Measurements from ENCODE around the gene KLHDC7A. TPM values are rescaled to one million over a fixed set of nuclear protein-coding genes. Genes with fewer than 3 reads are reported as not detected.

KLHDC7A gene
- polyA plus RNA-seq, 1 donor from 2014 or later, result 0.04 TPM

DNA sequence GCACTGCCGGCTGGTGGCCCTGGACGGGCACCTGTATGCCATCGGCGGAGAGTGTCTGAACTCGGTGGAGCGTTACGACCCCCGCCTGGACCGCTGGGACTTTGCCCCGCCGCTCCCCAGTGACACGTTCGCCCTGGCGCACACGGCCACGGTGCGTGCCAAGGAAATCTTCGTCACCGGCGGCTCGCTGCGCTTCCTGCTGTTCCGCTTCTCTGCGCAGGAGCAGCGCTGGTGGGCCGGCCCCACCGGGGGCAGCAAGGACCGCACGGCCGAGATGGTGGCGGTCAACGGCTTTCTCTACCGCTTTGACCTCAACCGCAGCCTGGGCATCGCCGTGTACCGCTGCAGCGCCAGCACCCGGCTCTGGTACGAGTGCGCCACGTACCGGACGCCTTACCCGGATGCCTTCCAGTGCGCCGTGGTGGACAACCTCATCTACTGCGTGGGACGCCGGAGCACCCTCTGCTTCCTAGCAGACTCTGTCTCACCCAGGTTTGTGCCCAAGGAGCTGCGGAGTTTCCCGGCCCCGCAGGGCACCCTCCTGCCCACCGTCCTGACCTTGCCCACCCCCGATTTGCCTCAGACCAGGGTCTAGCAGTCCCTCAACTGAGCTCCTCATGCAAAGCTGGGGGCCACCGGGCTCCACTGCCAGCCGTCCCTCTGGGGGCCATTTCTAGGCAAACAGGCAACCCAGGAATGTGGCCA is 2.1 kb downstream of the KLHDC7A start:
- no peaks in the 10 kb centered on the region for H3K9me2 ChIP-seq (ENCODE audit: insufficient read depth, low read length)
- H3K27me3 ChIP-seq (ENCODE audit: insufficient read depth, low read depth, low read length), result no peaks in the 10 kb centered on the region
- H3K9ac ChIP-seq (ENCODE audit: low read length), result no peak overlapping the region
- H3K79me2 ChIP-seq (replicated peaks; ENCODE audit: insufficient read depth, low read length), result no peaks in the 10 kb centered on the region
- no peaks in the 10 kb centered on the region for H4K20me1 ChIP-seq (ENCODE audit: insufficient read depth)
- H3K4me3 ChIP-seq (ENCODE audit: low read length), result no peak overlapping the region
- no peaks in the 10 kb centered on the region for H3K9me3 ChIP-seq (ENCODE audit: low read length)
- no peaks in the 10 kb centered on the region for H3F3A ChIP-seq (ENCODE audit: insufficient read depth, low read length, poor library complexity, severe bottlenecking)
- no peak overlapping the region for H3K27ac ChIP-seq (ENCODE audit: low read length)
- TF ChIP-seq MXI1 (conservative IDR thresholded peaks at IDR 0.05; ENCODE audit: poor library complexity, severe bottlenecking) (no peak), TAF1 (IDR thresholded peaks at IDR 0.05; ENCODE audit: low read depth) (no peak), POLR2AphosphoS5 (IDR thresholded peaks at IDR 0.05) (no peak)
- no peak overlapping the region for H2AFZ ChIP-seq (ENCODE audit: low read depth, low read length)
- H3K4me2 ChIP-seq (ENCODE audit: low read length), result no peak overlapping the region
- H3K36me3 ChIP-seq (ENCODE audit: insufficient read depth, low read length), result no peaks in the 10 kb centered on the region

DNA sequence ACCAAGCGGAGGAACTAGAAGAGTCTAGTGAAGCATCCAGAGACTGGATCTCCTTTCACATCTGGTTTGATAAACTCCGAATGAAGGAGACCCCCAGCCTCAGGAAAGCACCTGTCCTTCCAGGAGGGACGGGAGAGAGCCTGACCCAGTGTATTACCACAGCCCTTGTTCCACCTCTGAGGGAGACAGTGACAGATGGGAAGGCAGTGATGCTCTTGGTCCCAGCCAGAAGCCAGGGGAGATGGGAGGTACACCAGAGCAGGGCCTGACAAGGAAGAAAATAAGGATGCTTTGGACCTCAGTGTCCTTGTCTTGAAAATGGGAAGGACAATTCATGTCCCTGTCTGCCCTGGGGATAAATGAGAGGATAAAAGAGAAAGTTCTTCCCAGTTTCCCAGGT is 3.5 kb downstream of the KLHDC7A start:
- no peak overlapping the region for H2AFZ ChIP-seq (ENCODE audit: low read depth, low read length)
- no peaks in the 10 kb centered on the region for H3K27me3 ChIP-seq (ENCODE audit: insufficient read depth, low read depth, low read length)
- H3K9me2 ChIP-seq (ENCODE audit: insufficient read depth, low read length), result no peaks in the 10 kb centered on the region
- H3K9me3 ChIP-seq (ENCODE audit: low read length), result no peaks in the 10 kb centered on the region
- H3K9ac ChIP-seq (ENCODE audit: low read length), result no peak overlapping the region
- H3K27ac ChIP-seq (ENCODE audit: low read length), result no peak overlapping the region
- H3F3A ChIP-seq (ENCODE audit: insufficient read depth, low read length, poor library complexity, severe bottlenecking), result no peaks in the 10 kb centered on the region
- H3K4me2 ChIP-seq (ENCODE audit: low read length), result no peak overlapping the region
- TF ChIP-seq SMC3 (conservative IDR thresholded peaks at IDR 0.05; ENCODE audit: poor library complexity), result no peak
- TF ChIP-seq RAD21 (conservative IDR thresholded peaks at IDR 0.05), result no peak
- TF ChIP-seq EP300 (conservative IDR thresholded peaks at IDR 0.05; ENCODE audit: poor library complexity, severe bottlenecking), result no peak
- no peak for TF ChIP-seq TAF1 (IDR thresholded peaks at IDR 0.05; ENCODE audit: low read depth)
- TF ChIP-seq, protein P1, sequence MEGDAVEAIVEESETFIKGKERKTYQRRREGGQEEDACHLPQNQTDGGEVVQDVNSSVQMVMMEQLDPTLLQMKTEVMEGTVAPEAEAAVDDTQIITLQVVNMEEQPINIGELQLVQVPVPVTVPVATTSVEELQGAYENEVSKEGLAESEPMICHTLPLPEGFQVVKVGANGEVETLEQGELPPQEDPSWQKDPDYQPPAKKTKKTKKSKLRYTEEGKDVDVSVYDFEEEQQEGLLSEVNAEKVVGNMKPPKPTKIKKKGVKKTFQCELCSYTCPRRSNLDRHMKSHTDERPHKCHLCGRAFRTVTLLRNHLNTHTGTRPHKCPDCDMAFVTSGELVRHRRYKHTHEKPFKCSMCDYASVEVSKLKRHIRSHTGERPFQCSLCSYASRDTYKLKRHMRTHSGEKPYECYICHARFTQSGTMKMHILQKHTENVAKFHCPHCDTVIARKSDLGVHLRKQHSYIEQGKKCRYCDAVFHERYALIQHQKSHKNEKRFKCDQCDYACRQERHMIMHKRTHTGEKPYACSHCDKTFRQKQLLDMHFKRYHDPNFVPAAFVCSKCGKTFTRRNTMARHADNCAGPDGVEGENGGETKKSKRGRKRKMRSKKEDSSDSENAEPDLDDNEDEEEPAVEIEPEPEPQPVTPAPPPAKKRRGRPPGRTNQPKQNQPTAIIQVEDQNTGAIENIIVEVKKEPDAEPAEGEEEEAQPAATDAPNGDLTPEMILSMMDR (IDR thresholded peaks at IDR 0.05; ENCODE audit: poor library complexity, severe bottlenecking), result no peak
- TF ChIP-seq EZH2 (IDR thresholded peaks at IDR 0.05; ENCODE audit: borderline replicate concordance, insufficient read depth, low read length, poor library complexity, severe bottlenecking), result no peak
- TF ChIP-seq, protein P2, sequence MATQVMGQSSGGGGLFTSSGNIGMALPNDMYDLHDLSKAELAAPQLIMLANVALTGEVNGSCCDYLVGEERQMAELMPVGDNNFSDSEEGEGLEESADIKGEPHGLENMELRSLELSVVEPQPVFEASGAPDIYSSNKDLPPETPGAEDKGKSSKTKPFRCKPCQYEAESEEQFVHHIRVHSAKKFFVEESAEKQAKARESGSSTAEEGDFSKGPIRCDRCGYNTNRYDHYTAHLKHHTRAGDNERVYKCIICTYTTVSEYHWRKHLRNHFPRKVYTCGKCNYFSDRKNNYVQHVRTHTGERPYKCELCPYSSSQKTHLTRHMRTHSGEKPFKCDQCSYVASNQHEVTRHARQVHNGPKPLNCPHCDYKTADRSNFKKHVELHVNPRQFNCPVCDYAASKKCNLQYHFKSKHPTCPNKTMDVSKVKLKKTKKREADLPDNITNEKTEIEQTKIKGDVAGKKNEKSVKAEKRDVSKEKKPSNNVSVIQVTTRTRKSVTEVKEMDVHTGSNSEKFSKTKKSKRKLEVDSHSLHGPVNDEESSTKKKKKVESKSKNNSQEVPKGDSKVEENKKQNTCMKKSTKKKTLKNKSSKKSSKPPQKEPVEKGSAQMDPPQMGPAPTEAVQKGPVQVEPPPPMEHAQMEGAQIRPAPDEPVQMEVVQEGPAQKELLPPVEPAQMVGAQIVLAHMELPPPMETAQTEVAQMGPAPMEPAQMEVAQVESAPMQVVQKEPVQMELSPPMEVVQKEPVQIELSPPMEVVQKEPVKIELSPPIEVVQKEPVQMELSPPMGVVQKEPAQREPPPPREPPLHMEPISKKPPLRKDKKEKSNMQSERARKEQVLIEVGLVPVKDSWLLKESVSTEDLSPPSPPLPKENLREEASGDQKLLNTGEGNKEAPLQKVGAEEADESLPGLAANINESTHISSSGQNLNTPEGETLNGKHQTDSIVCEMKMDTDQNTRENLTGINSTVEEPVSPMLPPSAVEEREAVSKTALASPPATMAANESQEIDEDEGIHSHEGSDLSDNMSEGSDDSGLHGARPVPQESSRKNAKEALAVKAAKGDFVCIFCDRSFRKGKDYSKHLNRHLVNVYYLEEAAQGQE (IDR thresholded peaks at IDR 0.05; ENCODE audit: borderline replicate concordance), result no peak
- no peak for TF ChIP-seq POLR2AphosphoS5 (IDR thresholded peaks at IDR 0.05)
- TF ChIP-seq MXI1 (conservative IDR thresholded peaks at IDR 0.05; ENCODE audit: poor library complexity, severe bottlenecking), result no peak
- H3K36me3 ChIP-seq (ENCODE audit: insufficient read depth, low read length), result no peaks in the 10 kb centered on the region
- no peaks in the 10 kb centered on the region for H3K79me2 ChIP-seq (replicated peaks; ENCODE audit: insufficient read depth, low read length)
- H3K4me3 ChIP-seq (ENCODE audit: low read length), result no peak overlapping the region
- no peaks in the 10 kb centered on the region for H4K20me1 ChIP-seq (ENCODE audit: insufficient read depth)
